WTC11 (cell line): Measurements from ENCODE around the gene LRRIQ1. TPM values are rescaled to one million over a fixed set of nuclear protein-coding genes. Genes with fewer than 3 reads are reported as not detected.

Experiments
- ATAC-seq: fragments of 200-7000 bp; cut with Tn5 transposase; 2 replicates; pipeline ENCODE4 v1.10.0; 2021; ENCODE audit warnings: mild to moderate bottlenecking, moderate library complexity
- CTCF ChIA-PET: fragments of 300-600 bp; sonication (Branson Sonifier 250); formaldehyde crosslinking; loops from one replicate; lab custom pipeline; 2021; ENCODE audit warnings: antibody characterized with exemption; lab: Charles Lee
- POLR2A ChIA-PET: fragments of 350-600 bp; sonication (Branson Sonifier 250); formaldehyde crosslinking; loops from one replicate; lab custom pipeline; 2021; ENCODE audit warnings: antibody characterized with exemption; lab: Charles Lee
- DNase-seq: peaks from one replicate; pipeline ENCODE4 v3.0.0; 2021; ENCODE audit warnings: low spot score
- H3K27ac Mint-ChIP-seq: 2 replicates; pipeline ENCODE4 v1.8.0; 2021; ENCODE audit warnings: mixed read lengths
- H3K27me3 Mint-ChIP-seq: 2 replicates; pipeline ENCODE4 v1.8.0; 2021; ENCODE audit warnings: low read depth, mild to moderate bottlenecking, moderate library complexity, mixed read lengths
- H3K36me3 Mint-ChIP-seq: 2 replicates; pipeline ENCODE4 v1.8.0; 2021; ENCODE audit warnings: mixed read lengths
- H3K4me1 Mint-ChIP-seq: 2 replicates; pipeline ENCODE4 v1.8.0; 2022; ENCODE audit warnings: mixed read lengths
- H3K4me3 Mint-ChIP-seq: 2 replicates; pipeline ENCODE4 v1.8.0; 2021; ENCODE audit warnings: mild to moderate bottlenecking, moderate library complexity, mixed read lengths
- H3K9me3 Mint-ChIP-seq: 2 replicates; pipeline ENCODE4 v1.8.0; 2021; ENCODE audit warnings: mixed read lengths
- CBFB ChIP-seq: sonication (generic); formaldehyde crosslinking; IDR thresholded peaks from 2 replicates; pipeline ENCODE4 v1.8.1; 2022; ENCODE audit warnings: mild to moderate bottlenecking, low read depth, missing genetic modification reagents
- GABPB1 ChIP-seq: sonication (generic); formaldehyde crosslinking; IDR thresholded peaks from 2 replicates; pipeline ENCODE4 v1.8.1; 2023; ENCODE audit warnings: mild to moderate bottlenecking, missing genetic modification reagents
- GRHL2 ChIP-seq: fragments of 250-450 bp; sonication (Bioruptor Pico); IDR thresholded peaks from 2 replicates; pipeline ENCODE4 v1.8.0; 2022; ENCODE audit warnings: mild to moderate bottlenecking, moderate library complexity; ENCODE audit not compliant: insufficient replicate concordance, severe bottlenecking
- IRF2 ChIP-seq: sonication (generic); formaldehyde crosslinking; IDR thresholded peaks from 2 replicates; pipeline ENCODE4 v1.8.0; 2022; ENCODE audit warnings: low read depth, missing genetic modification reagents, borderline replicate concordance
- KAT7 ChIP-seq: sonication (generic); formaldehyde crosslinking; IDR thresholded peaks from 2 replicates; pipeline ENCODE4 v1.8.1; 2023; ENCODE audit warnings: missing genetic modification reagents, mild to moderate bottlenecking, borderline replicate concordance
- MYBL2 ChIP-seq: sonication (generic); formaldehyde crosslinking; IDR thresholded peaks from 2 replicates; pipeline ENCODE4 v1.8.1; 2023; ENCODE audit warnings: mild to moderate bottlenecking, moderate library complexity, missing genetic modification reagents
- NR1H2 ChIP-seq: sonication (generic); formaldehyde crosslinking; IDR thresholded peaks from 2 replicates; pipeline ENCODE4 v1.9.0; 2021; ENCODE audit warnings: mild to moderate bottlenecking, moderate library complexity, missing genetic modification reagents
- ZBTB21 ChIP-seq: sonication (generic); formaldehyde crosslinking; IDR thresholded peaks from 2 replicates; pipeline ENCODE4 v1.8.1; 2023; ENCODE audit warnings: mild to moderate bottlenecking, missing genetic modification reagents, borderline replicate concordance
- ZNF263 ChIP-seq: sonication (generic); formaldehyde crosslinking; IDR thresholded peaks from 2 replicates; pipeline ENCODE4 v1.8.1; 2022; ENCODE audit warnings: low read depth, mild to moderate bottlenecking, moderate library complexity, missing genetic modification reagents
- ZNF317 ChIP-seq: sonication (generic); formaldehyde crosslinking; IDR thresholded peaks from 2 replicates; pipeline ENCODE4 v1.8.1; 2023; ENCODE audit warnings: low read depth, mild to moderate bottlenecking, moderate library complexity, missing genetic modification reagents, borderline replicate concordance
- ZNF396 ChIP-seq: fragments of 250-450 bp; sonication (Bioruptor Pico); IDR thresholded peaks from 2 replicates; pipeline ENCODE4 v1.8.0; 2021; ENCODE audit warnings: mild to moderate bottlenecking, moderate library complexity, borderline replicate concordance
- total RNA-seq: library from RNA; stranded (reverse); gene quantifications from 3 replicates; pipeline ENCODE4 v1.2.3, GENCODE V29; 2021
- TF ChIP-seq, protein P1 (sequence below): sonication (generic); formaldehyde crosslinking; IDR thresholded peaks from 2 replicates; pipeline ENCODE4 v1.8.0; 2023; ENCODE audit warnings: missing genetic modification reagents, mild to moderate bottlenecking, borderline replicate concordance
- TF ChIP-seq, protein P2 (sequence below): sonication (generic); formaldehyde crosslinking; IDR thresholded peaks from 2 replicates; pipeline ENCODE4 v1.8.0; 2023; ENCODE audit warnings: missing genetic modification reagents
- TF ChIP-seq, protein P3 (sequence below): sonication (generic); formaldehyde crosslinking; IDR thresholded peaks from 2 replicates; pipeline ENCODE4 v1.8.1; 2022; ENCODE audit warnings: missing genetic modification reagents, borderline replicate concordance
- TF ChIP-seq, protein P4 (sequence below): sonication (generic); formaldehyde crosslinking; conservative IDR thresholded peaks from 2 replicates; pipeline ENCODE4 v1.8.1; 2022; ENCODE audit warnings: mild to moderate bottlenecking, missing genetic modification reagents
- TF ChIP-seq, protein P5 (sequence below): sonication (generic); formaldehyde crosslinking; IDR thresholded peaks from 2 replicates; pipeline ENCODE4 v1.8.1; 2023; ENCODE audit warnings: mild to moderate bottlenecking, missing genetic modification reagents, borderline replicate concordance
- TF ChIP-seq, protein P6 (sequence below): fragments of 250-450 bp; sonication (Bioruptor Pico); IDR thresholded peaks from 2 replicates; pipeline ENCODE4 v2.1.2; 2022; ENCODE audit warnings: mild to moderate bottlenecking, moderate library complexity

LRRIQ1 gene
- total RNA-seq, 1 experiment from 2014 or later = 1.3 TPM

DNA sequence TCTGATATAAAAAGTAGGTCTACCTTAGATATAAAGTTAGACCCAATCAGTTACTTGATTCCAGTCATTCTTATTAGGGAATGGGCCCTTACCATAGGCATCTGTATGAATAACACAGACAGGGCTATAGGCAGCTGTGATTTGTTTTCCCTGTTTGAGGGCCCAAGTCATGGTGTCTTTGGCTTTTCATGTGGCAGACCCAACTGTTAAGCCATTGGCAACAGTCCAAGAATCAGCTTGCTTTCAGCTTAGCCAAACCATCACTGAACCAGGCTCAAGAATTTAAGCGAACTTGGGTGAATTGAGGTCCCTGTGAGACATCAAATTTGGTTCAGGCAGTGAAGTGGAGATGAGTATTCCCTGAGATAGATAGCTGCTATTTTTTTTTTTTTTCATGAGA, 111.2 kb downstream of the LRRIQ1 start:
- H3K4me3 Mint-ChIP-seq = no peak overlapping the region
- POLR2A ChIA-PET = no interaction called here
- H3K4me1 Mint-ChIP-seq = peaks cover 4% of the 10 kb centered on the region; the same call in 1 of the 2 replicates
- H3K9me3 Mint-ChIP-seq = no peaks in the 10 kb centered on the region
- H3K36me3 Mint-ChIP-seq = no peaks in the 10 kb centered on the region
- no peaks in the 10 kb centered on the region for H3K27me3 Mint-ChIP-seq
- TF ChIP-seq, protein P1, sequence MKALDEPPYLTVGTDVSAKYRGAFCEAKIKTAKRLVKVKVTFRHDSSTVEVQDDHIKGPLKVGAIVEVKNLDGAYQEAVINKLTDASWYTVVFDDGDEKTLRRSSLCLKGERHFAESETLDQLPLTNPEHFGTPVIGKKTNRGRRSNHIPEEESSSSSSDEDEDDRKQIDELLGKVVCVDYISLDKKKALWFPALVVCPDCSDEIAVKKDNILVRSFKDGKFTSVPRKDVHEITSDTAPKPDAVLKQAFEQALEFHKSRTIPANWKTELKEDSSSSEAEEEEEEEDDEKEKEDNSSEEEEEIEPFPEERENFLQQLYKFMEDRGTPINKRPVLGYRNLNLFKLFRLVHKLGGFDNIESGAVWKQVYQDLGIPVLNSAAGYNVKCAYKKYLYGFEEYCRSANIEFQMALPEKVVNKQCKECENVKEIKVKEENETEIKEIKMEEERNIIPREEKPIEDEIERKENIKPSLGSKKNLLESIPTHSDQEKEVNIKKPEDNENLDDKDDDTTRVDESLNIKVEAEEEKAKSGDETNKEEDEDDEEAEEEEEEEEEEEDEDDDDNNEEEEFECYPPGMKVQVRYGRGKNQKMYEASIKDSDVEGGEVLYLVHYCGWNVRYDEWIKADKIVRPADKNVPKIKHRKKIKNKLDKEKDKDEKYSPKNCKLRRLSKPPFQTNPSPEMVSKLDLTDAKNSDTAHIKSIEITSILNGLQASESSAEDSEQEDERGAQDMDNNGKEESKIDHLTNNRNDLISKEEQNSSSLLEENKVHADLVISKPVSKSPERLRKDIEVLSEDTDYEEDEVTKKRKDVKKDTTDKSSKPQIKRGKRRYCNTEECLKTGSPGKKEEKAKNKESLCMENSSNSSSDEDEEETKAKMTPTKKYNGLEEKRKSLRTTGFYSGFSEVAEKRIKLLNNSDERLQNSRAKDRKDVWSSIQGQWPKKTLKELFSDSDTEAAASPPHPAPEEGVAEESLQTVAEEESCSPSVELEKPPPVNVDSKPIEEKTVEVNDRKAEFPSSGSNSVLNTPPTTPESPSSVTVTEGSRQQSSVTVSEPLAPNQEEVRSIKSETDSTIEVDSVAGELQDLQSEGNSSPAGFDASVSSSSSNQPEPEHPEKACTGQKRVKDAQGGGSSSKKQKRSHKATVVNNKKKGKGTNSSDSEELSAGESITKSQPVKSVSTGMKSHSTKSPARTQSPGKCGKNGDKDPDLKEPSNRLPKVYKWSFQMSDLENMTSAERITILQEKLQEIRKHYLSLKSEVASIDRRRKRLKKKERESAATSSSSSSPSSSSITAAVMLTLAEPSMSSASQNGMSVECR = no peak
- TF ChIP-seq ZNF263 (CRISPR knock-in tag) = no peak
- no peak for TF ChIP-seq CBFB
- H3K27ac Mint-ChIP-seq = no peak overlapping the region
- CTCF ChIA-PET = no interaction called here
- no peak for ATAC-seq
- DNase-seq = no peak

DNA sequence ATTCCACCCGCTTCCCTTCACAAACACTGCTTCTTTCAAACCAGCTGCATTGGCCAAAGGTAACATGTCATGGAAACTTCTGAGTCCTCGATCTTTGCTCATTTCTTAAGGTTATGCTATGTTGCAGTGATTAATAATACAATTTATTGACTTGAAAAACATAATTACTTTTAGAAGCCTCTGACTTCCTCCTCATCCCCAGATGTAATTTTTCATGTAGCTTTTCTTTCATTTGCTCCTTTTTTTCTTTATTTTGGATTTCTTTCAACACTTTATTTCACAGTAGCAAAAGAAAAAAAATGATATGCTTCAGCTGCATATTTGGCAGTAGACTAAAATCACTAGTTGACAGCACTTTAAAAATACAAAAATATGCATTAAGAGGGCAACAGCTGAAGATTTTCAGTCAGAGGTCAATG, 116.2 kb downstream of the LRRIQ1 start:
- DNase-seq (no peak), ATAC-seq (no peak)
- CTCF ChIA-PET = no interaction called here
- Mint-ChIP-seq H3K27ac (no peak overlapping the region), H3K9me3 (no peaks in the 10 kb centered on the region), H3K4me3 (no peak overlapping the region), H3K4me1 (no peaks in the 10 kb centered on the region), H3K36me3 (no peaks in the 10 kb centered on the region), H3K27me3 (no peaks in the 10 kb centered on the region)
- no peak for TF ChIP-seq ZBTB21 (CRISPR knock-in tag)
- no peak for TF ChIP-seq GRHL2
- no peak for TF ChIP-seq IRF2 (CRISPR knock-in tag)
- no peak for TF ChIP-seq NR1H2 (CRISPR knock-in tag)
- TF ChIP-seq KAT7 = no peak
- TF ChIP-seq, protein P2, sequence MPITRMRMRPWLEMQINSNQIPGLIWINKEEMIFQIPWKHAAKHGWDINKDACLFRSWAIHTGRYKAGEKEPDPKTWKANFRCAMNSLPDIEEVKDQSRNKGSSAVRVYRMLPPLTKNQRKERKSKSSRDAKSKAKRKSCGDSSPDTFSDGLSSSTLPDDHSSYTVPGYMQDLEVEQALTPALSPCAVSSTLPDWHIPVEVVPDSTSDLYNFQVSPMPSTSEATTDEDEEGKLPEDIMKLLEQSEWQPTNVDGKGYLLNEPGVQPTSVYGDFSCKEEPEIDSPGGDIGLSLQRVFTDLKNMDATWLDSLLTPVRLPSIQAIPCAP = no peak
- TF ChIP-seq MYBL2 = no peak
- no peak for TF ChIP-seq ZNF317 (CRISPR knock-in tag)
- TF ChIP-seq, protein P3, sequence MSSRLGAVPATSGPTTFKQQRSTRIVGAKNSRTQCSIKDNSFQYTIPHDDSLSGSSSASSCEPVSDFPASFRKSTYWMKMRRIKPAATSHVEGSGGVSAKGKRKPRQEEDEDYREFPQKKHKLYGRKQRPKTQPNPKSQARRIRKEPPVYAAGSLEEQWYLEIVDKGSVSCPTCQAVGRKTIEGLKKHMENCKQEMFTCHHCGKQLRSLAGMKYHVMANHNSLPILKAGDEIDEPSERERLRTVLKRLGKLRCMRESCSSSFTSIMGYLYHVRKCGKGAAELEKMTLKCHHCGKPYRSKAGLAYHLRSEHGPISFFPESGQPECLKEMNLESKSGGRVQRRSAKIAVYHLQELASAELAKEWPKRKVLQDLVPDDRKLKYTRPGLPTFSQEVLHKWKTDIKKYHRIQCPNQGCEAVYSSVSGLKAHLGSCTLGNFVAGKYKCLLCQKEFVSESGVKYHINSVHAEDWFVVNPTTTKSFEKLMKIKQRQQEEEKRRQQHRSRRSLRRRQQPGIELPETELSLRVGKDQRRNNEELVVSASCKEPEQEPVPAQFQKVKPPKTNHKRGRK = no peak
- TF ChIP-seq, protein P4, sequence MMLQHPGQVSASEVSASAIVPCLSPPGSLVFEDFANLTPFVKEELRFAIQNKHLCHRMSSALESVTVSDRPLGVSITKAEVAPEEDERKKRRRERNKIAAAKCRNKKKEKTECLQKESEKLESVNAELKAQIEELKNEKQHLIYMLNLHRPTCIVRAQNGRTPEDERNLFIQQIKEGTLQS (CRISPR knock-in tag) = no peak
- TF ChIP-seq, protein P5, sequence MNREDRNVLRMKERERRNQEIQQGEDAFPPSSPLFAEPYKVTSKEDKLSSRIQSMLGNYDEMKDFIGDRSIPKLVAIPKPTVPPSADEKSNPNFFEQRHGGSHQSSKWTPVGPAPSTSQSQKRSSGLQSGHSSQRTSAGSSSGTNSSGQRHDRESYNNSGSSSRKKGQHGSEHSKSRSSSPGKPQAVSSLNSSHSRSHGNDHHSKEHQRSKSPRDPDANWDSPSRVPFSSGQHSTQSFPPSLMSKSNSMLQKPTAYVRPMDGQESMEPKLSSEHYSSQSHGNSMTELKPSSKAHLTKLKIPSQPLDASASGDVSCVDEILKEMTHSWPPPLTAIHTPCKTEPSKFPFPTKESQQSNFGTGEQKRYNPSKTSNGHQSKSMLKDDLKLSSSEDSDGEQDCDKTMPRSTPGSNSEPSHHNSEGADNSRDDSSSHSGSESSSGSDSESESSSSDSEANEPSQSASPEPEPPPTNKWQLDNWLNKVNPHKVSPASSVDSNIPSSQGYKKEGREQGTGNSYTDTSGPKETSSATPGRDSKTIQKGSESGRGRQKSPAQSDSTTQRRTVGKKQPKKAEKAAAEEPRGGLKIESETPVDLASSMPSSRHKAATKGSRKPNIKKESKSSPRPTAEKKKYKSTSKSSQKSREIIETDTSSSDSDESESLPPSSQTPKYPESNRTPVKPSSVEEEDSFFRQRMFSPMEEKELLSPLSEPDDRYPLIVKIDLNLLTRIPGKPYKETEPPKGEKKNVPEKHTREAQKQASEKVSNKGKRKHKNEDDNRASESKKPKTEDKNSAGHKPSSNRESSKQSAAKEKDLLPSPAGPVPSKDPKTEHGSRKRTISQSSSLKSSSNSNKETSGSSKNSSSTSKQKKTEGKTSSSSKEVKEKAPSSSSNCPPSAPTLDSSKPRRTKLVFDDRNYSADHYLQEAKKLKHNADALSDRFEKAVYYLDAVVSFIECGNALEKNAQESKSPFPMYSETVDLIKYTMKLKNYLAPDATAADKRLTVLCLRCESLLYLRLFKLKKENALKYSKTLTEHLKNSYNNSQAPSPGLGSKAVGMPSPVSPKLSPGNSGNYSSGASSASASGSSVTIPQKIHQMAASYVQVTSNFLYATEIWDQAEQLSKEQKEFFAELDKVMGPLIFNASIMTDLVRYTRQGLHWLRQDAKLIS (CRISPR knock-in tag) = no peak
- TF ChIP-seq GABPB1 (CRISPR knock-in tag) = no peak
- TF ChIP-seq, protein P6, sequence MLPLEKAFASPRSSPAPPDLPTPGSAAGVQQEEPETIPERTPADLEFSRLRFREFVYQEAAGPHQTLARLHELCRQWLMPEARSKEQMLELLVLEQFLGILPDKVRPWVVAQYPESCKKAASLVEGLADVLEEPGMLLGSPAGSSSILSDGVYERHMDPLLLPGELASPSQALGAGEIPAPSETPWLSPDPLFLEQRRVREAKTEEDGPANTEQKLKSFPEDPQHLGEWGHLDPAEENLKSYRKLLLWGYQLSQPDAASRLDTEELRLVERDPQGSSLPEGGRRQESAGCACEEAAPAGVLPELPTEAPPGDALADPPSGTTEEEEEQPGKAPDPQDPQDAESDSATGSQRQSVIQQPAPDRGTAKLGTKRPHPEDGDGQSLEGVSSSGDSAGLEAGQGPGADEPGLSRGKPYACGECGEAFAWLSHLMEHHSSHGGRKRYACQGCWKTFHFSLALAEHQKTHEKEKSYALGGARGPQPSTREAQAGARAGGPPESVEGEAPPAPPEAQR = no peak
- no peak for TF ChIP-seq ZNF396 (CRISPR knock-in tag)
- POLR2A ChIA-PET = no interaction called here
